HepG2 (cell line): ENCODE measurements around the gene CNP. TPM values are rescaled to one million over a fixed set of nuclear protein-coding genes. Genes with fewer than 3 reads are reported as not detected.

ENCODE experiments used
- ARID2 ChIP-seq: sonication (generic); formaldehyde crosslinking; IDR thresholded peaks from 2 replicates; pipeline ENCODE4 v1.8.1; 2022; ENCODE audit warnings: mild to moderate bottlenecking, missing genetic modification reagents, borderline replicate concordance
- FOXO4 ChIP-seq: sonication (generic); formaldehyde crosslinking; conservative IDR thresholded peaks from 2 replicates; pipeline ENCODE4 v1.8.1; 2023; ENCODE audit warnings: missing genetic modification reagents
- GTF3A ChIP-seq: sonication (generic); formaldehyde crosslinking; conservative IDR thresholded peaks from 2 replicates; pipeline ENCODE4 v1.4.0; 2020; ENCODE audit warnings: mild to moderate bottlenecking, missing genetic modification reagents
- HNF4G ChIP-seq, 2 experiments: sonication (generic) in 1 of 2; formaldehyde crosslinking in 1 of 2; IDR thresholded peaks; 2 replicates each; pipeline versions ENCODE4 v1.4.0 to v1.6.1; 2011 to 2020; ENCODE audit warnings: borderline replicate concordance in 2 of 2, low read depth in 2 of 2, mild to moderate bottlenecking in 2 of 2, low read length in 1 of 2, missing genetic modification reagents in 1 of 2, moderate library complexity in 1 of 2
- HOXA3 ChIP-seq: sonication (generic); formaldehyde crosslinking; IDR thresholded peaks from 2 replicates; pipeline ENCODE4 v1.5.0; 2020; ENCODE audit warnings: missing genetic modification reagents
- LCORL ChIP-seq, 2 experiments: fragments of 450-650 bp in 1 of 2; sonication (generic) in 1 of 2; formaldehyde crosslinking in 1 of 2; IDR thresholded peaks; 2 replicates each; pipeline versions ENCODE4 v1.5.0 to v1.6.1; 2017 to 2020; ENCODE audit warnings: antibody characterized with exemption in 1 of 2, missing genetic modification reagents in 1 of 2
- MTA1 ChIP-seq: sonication (generic); formaldehyde crosslinking; IDR thresholded peaks from 2 replicates; pipeline ENCODE4 v1.4.0; 2020; ENCODE audit warnings: missing genetic modification reagents, mild to moderate bottlenecking, borderline replicate concordance
- MTERF4 ChIP-seq: sonication (generic); formaldehyde crosslinking; IDR thresholded peaks from 2 replicates; pipeline ENCODE4 v1.8.0; 2023; ENCODE audit warnings: mild to moderate bottlenecking, missing genetic modification reagents
- NONO ChIP-seq, 2 experiments: fragments of 450-650 bp in 1 of 2; sonication (generic) in 1 of 2; formaldehyde crosslinking in 1 of 2; IDR thresholded peaks in 1 of 2; conservative IDR thresholded peaks in 1 of 2; 2 replicates each; pipeline versions ENCODE4 v1.6.1 to v1.8.0; 2017 to 2022; ENCODE audit warnings: mild to moderate bottlenecking in 1 of 2, missing genetic modification reagents in 1 of 2, moderate library complexity in 1 of 2
- REST ChIP-seq, 2 experiments: IDR thresholded peaks; 2 replicates each; pipeline ENCODE4 v1.6.1; 2011 to 2012; ENCODE audit warnings: low read length in 2 of 2, borderline replicate concordance in 1 of 2, low read depth in 1 of 2, mild to moderate bottlenecking in 1 of 2, moderate library complexity in 1 of 2
- ZNF124 ChIP-seq: sonication (generic); formaldehyde crosslinking; IDR thresholded peaks from 2 replicates; pipeline ENCODE4 v1.4.0; 2020; ENCODE audit warnings: missing genetic modification reagents
- ZNF512 ChIP-seq: sonication (generic); formaldehyde crosslinking; IDR thresholded peaks from 2 replicates; pipeline ENCODE4 v1.4.0; 2020; ENCODE audit warnings: mild to moderate bottlenecking, missing genetic modification reagents
- ZNF572 ChIP-seq: sonication (generic); formaldehyde crosslinking; IDR thresholded peaks from 2 replicates; pipeline ENCODE4 v1.5.1; 2020; ENCODE audit warnings: mild to moderate bottlenecking, missing genetic modification reagents
- ZNF790 ChIP-seq: sonication (generic); formaldehyde crosslinking; IDR thresholded peaks from 2 replicates; pipeline ENCODE4 v1.8.0; 2022; ENCODE audit warnings: missing genetic modification reagents, mild to moderate bottlenecking, borderline replicate concordance
- polyA plus RNA-seq, 8 experiments: library from polyadenylated mRNA; depleted of rRNA in 3 of 8; stranded (reverse) in 7 of 8; unstranded in 1 of 8; fragments of >200 nt; fragmentation: Illumina TruSeq in 4 of 8; extraction: Trizol in 4 of 8; gene quantifications; 2 replicates each; pipeline versions ENCODE4 v1.2.1 to v1.2.3, GENCODE V29; 2011 to 2016; ENCODE audit warnings: low read depth in 4 of 8, missing spikeins in 1 of 8, mixed read lengths in 1 of 8; ENCODE audit not compliant: insufficient read depth in 1 of 8
- total RNA-seq, 5 experiments: library from RNA; depleted of rRNA; stranded (reverse); fragments of >200 nt; fragmentation: Illumina TruSeq; extraction: Trizol; gene quantifications; 2 replicates each; pipeline ENCODE4 v1.2.3, GENCODE V29; 2016; ENCODE audit warnings: low read depth in 1 of 5

The CNP gene
- total and polyA plus RNA-seq, 2 of the 13 experiments (the other 11 are each of a cell fraction or from before 2014, with no cell fraction given) = 97.2 to 161 TPM

GRCh38 chr17:41919840-41920579, 46.6 kb upstream of the CNP start (continued):
- TF ChIP-seq FOXO4 (CRISPR knock-in tag) (0 out of 2 replicates have a peak, but pooled peaks have one; percentile 70), MTA1 (CRISPR knock-in tag) (no peak), ZNF512 (peak; percentile 28; the same call in 1 of the 2 replicates), ARID2 (CRISPR knock-in tag) (no peak), ZNF790 (CRISPR knock-in tag) (no peak; the same call in 1 of the 2 replicates), ZNF572 (0 out of 2 replicates have a peak, but pooled peaks have one; percentile 17), HNF4G (IDR thresholded peaks at IDR 0.05; ENCODE audit: borderline replicate concordance, low read depth, low read length) (no peak), HNF4G (CRISPR knock-in tag; IDR thresholded peaks at IDR 0.05; ENCODE audit: borderline replicate concordance, low read depth) (0 out of 2 replicates have a peak, but pooled peaks have one; percentile 6), REST (IDR thresholded peaks at IDR 0.05; ENCODE audit: borderline replicate concordance in 1 of 2, low read depth in 1 of 2, low read length in 2 of 2) (no peak), MTERF4 (CRISPR knock-in tag) (peak; percentile 57; the same call in 1 of the 2 replicates), NONO (IDR thresholded peaks at IDR 0.05) (no peak), NONO (CRISPR knock-in tag; conservative IDR thresholded peaks at IDR 0.05) (0 out of 2 replicates have a peak, but pooled peaks have one; percentile 12), LCORL (IDR thresholded peaks at IDR 0.05) (no peak), LCORL (CRISPR knock-in tag; IDR thresholded peaks at IDR 0.05) (peak; percentile 57), ZNF124 (CRISPR knock-in tag) (no peak), GTF3A (CRISPR knock-in tag) (0 out of 2 replicates have a peak, but pooled peaks have one; percentile 3), HOXA3 (CRISPR knock-in tag) (0 out of 2 replicates have a peak, but pooled peaks have one; percentile 23)
